SKM-1 treated with dmso at 0.1 percent for 144 hours (cell line): ENCODE measurements around the gene KCNJ4.
"Not testable (repeated sequence)": the region's sequence is repeated elsewhere in the genome, so short reads cannot be mapped to it uniquely, and the experiment has no call there.

Experiments used
- DNase-seq: peaks from one replicate; lab custom pipeline; 2025; ENCODE audit not compliant: unreplicated experiment; lab: John Stamatoyannopoulos, UW

KCNJ4 gene

DNA sequence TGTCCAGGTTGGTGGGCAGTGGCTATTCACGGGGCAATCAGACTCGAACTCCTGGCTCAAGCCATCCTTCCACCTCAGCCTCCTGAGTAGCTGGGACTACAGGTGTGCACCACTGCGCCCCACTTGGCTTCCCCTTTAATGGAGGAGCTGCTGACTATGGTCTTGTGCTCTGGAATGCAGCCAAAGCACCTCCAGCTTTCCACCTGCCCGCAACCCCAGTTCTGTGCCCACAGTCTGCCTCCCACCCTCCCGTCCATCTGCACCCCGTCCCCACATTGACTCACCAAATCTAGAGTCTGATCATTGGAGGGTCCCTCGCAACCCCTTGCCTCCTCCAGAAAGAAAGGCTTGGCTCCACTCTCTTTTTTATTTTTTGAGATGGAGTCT lies 41.0 kb downstream of the KCNJ4 start:
- no peak for DNase-seq

DNA sequence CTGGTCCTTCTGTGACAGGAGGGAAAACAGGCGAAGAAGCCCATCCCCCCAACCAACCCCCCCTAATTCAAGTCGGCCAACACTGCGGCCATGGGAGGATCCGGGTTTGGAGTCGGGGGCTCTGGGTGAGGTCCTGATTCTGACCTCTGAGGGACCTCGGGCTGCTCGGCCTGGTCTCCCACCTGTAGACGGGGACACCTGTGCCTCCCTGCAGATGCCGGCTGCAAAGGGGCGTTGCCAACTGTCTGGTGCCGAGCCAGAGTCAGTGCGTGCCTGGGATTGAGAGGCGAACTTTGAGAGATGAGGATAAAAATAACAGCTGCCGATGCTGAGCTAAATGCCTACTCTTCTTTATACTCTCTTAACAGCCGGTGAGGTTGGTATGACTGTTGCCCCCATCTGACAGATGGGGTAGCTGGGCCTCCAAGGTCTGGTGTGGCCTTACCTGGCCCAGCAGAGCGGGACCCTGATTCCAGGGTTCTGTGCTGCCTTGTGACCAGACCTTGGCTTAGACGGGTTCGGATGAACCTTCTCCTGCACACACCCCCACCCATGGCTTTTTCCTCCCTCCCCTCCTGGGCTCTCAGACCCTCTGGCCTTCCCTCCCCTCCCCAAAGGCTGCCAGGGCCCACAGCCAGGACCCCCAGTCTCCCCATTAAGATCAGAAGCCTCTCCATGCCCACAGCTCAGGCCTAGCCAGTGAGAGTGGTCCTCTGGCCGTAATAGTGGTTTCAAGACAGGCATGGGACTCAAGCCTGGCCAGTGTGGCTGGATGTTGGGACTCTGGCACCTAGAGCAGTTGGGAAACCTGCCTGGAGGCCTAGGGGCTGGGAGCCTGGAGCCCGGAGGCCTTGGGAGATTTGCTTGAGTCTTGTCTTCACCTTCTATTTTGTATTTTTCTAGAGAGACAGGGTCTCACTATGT lies 41.7 kb downstream of the KCNJ4 start:
- no peak for DNase-seq

DNA sequence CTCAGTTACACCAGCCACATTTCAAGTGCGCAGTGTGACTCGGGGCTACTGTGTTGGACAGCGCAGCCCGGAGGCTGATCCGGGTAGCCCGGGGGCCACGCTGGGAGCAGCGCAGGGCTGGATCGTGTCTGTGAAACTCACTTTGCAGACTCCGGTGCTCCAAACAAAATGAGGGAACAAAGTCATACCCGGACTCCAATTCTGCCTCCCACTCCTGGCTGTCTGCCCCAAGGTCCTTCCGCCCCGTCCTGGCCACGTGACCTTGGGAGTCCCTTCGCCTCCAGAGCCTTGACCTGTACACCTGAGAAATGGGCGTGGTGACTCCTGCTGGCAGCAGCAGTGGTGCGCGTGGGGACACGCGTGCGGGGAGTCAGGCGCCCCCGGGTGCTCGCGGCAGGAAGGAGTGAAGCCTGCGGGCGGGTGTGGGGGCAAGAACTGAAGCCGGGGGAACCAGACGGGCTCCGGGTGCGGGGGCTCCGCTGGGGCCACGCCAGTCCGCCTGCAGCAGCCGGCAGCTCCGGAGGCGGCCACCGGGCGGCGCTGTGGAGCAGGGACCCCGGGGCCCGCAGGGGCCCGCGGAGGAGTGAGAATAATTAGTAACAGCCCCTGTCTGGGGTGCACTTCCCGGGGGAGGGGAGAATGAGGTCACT lies 42.4 kb downstream of the KCNJ4 start:
- DNase-seq, result no peak

- no peak for DNase-seq
Observed at GRCh38 chr22:38411016-38411415, 44.0 kb downstream of the KCNJ4 start.

DNA sequence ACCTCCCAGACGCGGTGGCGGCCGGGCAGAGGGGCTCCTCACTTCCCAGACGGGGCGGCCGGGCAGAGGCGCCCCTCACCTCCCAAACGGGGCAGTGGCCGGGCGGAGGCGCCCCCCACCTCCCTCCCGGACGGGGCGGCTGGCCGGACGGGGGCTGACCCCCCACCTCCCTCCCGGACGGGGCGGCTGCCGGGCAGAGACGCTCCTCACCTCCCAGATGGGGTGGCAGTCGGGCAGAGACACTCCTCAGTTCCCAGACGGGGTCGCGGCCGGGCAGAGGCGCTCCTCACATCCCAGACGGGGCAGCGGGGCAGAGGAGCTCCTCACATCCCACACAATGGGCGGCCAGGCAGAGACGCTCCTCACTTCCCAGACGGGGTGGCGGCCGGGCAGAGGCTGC lies 45.1 kb downstream of the KCNJ4 start:
- DNase-seq, result not testable (repeated sequence)

DNA sequence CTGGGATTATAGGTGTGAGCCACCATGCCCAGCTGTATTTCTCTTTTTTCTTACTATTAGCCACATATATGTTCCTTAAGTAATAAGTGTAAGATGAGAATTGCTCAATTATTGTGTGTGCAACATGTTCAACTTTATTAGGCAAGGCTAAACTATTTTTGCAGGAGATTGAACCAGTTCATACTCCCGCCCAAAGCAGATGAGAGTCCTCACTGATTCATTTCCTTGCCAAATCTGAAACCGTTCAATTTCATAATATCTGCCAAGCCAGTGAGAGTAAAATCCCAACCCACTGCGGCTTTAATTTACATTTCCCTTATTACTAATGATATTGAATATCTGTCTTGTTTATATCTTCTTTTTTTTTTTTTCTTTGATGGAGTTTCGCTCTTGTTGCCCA lies 48.4 kb downstream of the KCNJ4 start:
- DNase-seq, result no peak

- no peak for DNase-seq
Observed at GRCh38 chr22:38404419-38404818, 50.6 kb downstream of the KCNJ4 start.

DNA sequence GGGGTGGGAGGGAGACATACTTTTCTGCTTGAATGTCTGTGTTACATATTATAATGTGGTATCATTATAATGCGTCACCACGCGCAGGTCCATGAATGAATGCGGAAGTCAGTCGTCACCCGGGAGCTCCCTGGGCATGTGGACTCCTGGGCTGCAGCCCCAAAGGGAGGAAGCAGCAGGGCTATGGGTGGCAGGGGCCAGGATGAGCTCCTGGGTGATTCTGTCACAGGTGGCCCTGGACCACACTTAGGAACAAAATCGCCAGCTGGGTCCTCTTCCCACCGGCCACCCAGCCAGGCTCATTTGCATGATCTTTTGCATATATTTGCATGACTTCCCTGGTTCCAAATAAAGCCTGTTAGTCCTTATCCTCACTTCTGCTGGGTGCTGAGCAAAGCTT lies 51.2 kb downstream of the KCNJ4 start:
- DNase-seq, result no peak

DNA sequence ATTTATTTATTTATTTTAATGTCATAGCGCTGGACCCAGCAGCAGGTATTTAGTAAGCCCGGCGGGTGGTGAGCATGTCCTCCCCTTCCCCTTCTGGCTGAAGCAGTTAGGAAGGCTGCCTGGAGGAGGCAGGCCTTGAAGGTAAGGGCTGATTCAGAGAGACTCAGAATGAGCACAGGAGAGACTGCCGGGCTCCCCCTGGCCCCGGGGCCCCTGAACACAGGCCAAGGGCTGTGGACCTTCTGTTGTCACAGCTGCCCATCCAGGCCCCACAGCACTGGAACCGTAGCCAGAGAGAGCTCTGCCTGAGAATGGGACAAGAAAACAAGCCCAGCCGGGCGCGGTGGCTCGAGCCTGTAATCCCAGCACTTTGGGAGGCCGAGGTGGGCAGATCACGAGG lies 52.8 kb downstream of the KCNJ4 start:
- DNase-seq, result no peak

DNA sequence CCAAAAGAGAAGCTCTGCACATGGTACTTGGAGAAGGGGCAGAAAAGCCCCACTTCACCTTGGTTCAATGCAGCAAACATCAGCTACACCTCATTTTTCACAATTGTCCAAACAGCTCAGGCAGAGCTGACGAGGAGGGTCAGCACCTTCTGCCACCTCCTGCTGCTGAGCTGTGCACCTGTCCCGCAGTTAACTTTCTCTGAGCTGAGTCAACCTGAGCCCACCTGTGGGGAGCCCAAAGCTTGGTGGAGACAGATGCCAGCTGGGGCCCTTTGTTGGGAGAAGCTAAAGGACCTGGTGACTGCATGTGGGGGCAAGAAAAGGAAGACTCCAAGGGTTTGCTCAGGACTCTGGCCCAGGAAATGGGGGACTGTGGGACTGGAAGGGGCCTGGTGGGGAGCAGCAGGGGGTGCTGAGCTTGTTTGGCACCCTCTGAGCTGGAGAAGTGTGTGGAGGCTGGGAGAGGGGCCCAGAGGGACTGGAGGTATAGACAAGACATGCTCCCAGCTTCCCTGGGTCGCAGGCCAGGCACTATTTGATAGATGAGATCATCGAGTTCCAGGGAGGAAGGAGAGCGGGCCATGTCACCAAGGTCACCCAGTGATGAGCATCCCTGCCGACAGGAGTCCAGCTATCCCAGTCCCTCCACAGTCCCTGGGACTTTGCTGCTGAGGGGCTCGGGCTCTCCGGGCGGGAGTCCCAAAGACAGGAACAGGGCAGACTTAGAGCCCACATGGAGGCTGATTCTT lies 53.5 kb downstream of the KCNJ4 start:
- no peak for DNase-seq

DNA sequence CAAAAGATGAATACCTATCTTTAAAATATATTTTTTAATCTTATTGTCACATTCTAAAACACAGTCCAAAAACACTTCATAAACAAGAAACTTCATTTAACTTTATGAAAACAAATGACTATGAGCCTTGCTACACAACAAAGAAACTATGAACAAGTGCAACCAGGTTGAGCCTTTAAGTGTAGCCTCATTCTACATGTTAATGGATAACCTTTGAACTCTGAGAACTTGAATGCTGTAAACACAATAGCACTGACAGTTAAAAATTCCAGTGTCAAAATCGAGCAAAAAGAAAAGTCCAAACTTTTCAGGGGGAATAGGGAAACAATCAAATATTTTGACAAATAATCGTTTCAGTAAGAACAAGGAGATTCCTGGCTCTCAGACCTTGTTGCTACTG lies 54.7 kb downstream of the KCNJ4 start:
- DNase-seq, result not testable (repeated sequence)

DNA sequence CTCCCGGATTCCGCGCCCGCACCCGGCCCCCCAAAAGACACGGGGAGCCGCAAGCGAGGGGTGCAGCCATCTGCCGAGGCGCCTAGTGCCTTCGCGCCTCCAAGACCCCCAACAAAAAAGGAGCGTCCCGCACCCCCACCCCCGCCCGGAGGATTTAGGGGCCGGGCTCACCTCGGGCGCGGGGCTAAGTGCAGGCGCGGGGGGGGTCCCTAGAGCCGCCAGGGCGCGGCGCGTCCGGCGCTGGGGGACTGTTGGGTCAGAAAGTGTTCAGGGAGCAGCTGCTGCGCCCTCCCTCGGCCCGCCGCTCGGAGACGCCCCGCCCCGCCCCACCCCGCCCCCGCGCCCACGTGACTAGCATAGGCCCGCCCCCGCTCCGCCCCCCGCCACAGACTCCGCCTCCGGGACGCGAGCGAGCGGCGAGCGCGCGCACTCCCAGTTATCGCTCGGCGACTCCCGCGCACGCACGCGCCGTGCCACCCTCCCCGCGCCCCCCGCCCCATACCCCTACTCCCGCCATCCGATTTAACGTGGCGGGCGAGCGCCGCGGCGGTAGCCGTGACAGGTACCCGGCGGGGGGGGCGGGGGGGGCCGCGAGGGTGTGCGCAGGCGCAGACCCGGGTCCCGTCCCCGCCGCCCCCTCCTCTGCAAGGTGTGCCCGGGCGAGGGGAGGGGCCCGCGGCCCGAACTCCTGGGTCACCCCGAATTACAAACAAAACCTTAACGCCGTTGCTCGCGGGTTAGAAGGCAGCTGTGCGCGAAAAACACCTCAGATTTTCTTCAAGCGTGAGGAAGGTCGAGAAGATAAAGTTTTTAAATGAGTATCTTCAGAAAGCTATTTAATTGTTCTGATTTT lies 56.2 kb downstream of the KCNJ4 start:
- peak; percentile 57 for DNase-seq

DNA sequence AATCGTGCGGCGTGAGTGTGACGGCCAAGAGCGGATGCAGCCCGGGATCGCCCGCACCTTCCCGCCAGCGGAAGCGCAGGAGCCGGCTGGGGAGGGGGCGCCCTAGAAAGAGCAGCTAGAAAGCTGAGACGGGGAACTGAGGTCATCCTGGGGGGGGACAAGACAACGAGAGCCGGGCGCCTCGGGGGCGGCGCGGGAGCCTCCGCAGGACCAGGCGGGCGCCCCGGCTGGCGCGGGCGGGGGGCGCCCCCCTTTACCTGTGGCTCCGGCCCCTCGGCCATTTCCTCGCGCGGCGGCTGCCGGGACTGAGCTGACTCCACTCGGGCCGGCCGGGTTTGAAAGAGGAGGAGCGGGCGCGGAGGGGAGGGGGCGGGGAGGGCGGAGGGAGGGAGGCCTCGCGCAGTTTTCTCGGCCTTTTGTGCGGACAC lies 56.8 kb downstream of the KCNJ4 start:
- not testable (repeated sequence) for DNase-seq

- no peak for DNase-seq
Observed at GRCh38 chr22:38397189-38398085, 57.6 kb downstream of the KCNJ4 start.

GRCh38 chr22:38396440-38397069 lies 58.4 kb downstream of the KCNJ4 start:
- not testable (repeated sequence) for DNase-seq

DNA sequence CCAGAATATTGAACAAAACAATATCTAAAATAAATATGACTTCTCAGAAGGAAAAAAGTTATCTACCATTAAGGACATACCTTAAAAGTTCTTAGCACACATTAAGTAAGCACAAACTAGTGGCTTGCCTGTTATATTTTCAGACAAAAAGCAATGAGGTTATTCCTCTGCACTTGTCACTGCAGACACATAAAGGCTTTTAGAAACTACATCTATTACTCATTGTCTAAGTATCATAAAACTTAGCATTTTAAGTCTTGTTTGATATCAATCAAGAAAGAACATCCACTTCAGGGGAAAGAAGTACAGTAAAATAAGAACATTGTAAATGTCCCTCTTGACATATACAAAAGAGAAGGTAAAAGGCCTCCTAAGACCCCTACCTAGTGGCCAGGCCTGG lies 59.1 kb downstream of the KCNJ4 start:
- DNase-seq, result not testable (repeated sequence)

DNA sequence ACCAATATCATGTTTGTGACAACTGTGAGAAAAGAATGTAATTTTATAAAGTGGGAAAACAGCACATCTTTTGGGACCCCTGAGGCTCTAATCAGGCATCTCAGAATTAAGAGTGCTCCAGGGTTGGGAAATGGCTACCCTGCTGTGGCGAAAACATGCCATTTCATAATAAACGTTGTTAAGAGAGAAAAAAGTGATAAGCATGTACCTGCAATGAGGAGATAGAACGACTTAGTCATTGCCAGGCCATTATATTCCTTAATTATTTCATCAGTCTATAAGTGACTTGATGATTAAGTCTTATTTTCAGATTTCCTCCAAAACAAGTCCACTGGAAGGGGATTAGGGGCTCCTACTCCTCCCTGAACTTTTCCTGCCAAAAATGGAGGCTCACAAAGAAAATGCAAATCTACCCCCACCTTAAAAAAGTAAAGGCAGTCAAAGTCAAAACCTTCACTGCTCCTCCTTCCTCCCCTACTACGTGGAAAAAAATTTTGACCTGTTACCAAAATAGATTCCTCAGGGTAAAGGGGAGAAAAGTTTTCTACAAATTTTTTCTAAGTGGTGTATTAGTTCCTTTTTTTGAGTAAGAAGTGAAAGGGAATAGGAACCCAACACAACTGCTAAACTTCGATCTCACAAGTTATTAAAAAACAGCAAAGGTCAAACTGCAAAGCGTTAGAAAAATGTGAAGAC lies 59.9 kb downstream of the KCNJ4 start:
- peak; percentile 40 for DNase-seq

- DNase-seq, result not testable (repeated sequence)
Observed at GRCh38 chr22:38389428-38389818, 65.6 kb downstream of the KCNJ4 start.
